Occipital lobe (tissue), 2 donors: ENCODE data around the gene ARL8B. TPM values are rescaled to one million over a fixed set of nuclear protein-coding genes. Genes with fewer than 3 reads are reported as not detected.
A peak's percentile ranks its signal among the peaks of the same experiment; 100 is the strongest.
"Not testable (repeated sequence)": the region's sequence is repeated elsewhere in the genome, so short reads cannot be mapped to it uniquely, and the experiment has no call there.

Source experiments
- DNase-seq: peaks from one replicate; lab custom pipeline; 2025; lab: John Stamatoyannopoulos, UW
- total RNA-seq: library from RNA; depleted of rRNA; stranded (reverse); fragments of >200 nt; gene quantifications from one replicate; pipeline ENCODE4 v1.2.3, GENCODE V29; 2014

Gene ARL8B
- 95.6 TPM for total RNA-seq

DNA sequence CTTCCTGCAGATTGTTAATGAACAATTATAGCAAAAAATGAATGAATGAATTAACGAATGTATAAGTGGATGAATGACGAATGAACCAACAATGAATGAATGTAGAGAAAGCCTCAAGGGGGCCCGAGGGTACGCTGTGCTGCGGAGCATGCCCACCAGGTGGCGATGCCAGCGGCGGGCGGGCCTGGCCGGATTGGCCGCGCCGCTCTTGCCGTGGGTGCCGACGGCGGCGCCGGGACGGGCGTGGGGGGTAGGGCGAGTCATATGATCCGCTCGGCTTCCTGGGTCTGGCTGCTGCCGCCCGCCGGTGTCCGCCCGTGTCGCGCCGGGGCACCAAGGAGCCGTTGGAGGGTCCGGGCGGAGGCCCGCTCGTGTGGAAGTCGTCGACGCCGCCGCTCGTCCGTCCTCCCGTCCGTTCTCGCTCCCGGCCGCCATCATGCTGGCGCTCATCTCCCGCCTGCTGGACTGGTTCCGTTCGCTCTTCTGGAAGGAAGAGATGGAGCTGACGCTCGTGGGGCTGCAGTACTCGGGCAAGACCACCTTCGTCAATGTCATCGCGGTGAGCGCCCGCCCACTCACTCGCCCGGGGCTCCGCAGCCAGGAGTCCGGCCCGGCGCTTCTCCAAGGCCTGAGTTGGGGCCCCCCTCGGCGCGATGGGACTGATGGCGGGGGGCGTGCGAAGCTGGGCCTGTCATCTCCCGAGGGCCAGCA, at the start of gene ARL8B:
TSS of gene ARL8B (plus strand) at position 263 of the 711 bp plus-strand sequence. CDS start at position 437, 174 bp downstream.
- peak; percentile 83 for DNase-seq

- DNase-seq = no peak
Observed at GRCh38 chr3:5073374-5074085, 48.6 kb upstream of the ARL8B start.

DNA sequence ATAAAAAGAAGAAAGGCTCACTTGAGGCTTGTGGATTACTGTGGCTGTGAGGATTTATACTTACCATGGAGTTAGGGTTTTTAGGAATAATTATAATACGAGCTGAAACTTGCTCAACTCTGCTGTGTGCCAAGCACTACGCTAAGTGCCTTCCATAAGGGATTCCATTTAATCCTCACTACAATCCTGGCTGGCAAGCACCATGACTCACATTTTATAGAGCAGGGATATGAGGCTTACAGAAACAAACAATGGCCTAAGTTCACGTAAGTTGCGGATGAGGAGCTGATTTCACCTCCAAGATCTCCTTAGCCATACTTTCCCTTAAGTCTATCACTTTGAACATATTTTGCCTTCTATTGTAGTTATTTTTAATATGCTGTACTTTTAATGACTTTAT, 43.9 kb upstream of the ARL8B start:
- no peak for DNase-seq

DNA sequence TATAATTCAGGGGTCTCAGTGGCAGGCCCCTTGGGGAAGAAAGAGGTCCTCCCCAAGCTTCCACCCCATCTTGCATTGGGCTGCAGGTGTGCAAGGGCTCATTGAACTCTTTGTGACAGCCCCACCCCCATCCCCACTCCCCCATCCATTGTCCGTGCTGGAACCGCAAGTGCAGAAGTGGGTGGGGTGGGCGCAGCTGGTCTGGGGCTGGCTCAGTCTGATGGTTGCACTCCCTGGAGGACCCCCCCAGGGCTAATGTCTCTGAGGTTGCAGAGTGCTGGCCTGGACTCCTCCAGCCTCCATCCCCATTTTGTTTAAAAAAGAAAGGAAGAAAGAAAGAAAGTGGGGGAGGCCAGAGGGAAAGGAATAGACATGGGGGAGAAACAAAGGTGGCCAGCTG, 42.3 kb upstream of the ARL8B start:
- DNase-seq = no peak

- no peak for DNase-seq
Observed at GRCh38 chr3:5080779-5081550, 41.1 kb upstream of the ARL8B start.

DNA sequence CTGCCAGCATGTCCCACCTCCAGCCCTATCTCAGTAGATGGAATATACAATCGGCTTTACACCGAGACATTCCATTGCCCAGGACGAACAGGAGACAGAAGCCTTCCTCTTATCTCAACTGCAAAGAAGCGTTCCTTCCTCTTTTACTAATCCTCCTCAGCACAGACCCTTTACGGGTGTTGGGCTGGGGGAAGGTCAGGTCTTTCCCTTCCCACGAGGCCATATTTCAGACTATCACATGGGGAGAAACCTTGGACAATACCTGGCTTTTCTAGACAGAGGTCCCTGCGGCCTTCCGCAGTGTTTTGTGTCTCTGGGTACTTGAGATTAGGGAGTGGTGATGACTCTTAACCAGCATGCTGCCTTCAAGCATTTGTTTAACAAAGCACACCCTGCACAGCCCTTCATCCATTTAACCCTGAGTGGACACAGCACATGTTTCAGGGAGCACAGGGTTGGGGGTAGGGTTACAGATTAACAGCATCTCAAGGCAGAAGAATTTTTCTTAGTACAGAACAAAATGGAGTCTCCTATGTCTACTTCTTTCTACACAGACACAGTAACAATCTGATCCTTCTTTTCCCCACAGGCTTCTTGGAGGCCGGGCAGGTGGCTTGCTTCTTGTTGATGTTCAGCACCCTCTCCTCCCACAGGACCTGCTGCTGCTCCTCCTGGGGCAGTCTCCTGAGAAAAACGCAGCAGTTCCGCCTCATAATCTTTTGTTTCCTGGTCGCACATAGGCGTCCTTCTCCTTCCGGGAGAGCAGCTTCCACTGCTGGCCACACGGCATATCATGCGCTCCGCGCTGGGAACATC, 39.9 kb upstream of the ARL8B start:
- DNase-seq = not testable (repeated sequence)

- no peak for DNase-seq
Observed at GRCh38 chr3:5082789-5083115, 39.3 kb upstream of the ARL8B start.

GRCh38 chr3:5084224-5084623, 37.9 kb upstream of the ARL8B start:
- DNase-seq = no peak

- DNase-seq = no peak
Observed at GRCh38 chr3:5086708-5087107, 35.4 kb upstream of the ARL8B start.

- DNase-seq = no peak
Observed at GRCh38 chr3:5087209-5087608, 34.9 kb upstream of the ARL8B start.

DNA sequence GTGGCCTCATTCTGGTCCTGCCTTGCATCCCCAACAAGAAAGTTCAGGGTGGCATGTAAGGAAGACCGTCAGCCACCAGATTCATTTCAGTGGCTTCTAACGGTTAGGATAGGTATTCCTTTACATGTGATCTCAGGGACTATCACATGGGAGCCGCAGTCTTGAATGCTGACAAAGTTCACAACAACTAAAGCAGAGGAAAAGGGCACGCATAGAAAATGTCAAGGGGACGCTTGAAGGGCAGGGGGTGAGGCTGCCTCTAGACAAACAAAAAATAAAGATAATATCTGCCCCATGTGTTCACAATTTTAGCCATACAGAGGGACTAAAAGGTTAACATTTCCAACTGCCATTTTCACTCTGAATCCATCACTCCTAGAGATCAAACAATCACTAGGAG, 31.9 kb upstream of the ARL8B start:
- DNase-seq = no peak

GRCh38 chr3:5092018-5092417, 30.1 kb upstream of the ARL8B start:
- no peak for DNase-seq

DNA sequence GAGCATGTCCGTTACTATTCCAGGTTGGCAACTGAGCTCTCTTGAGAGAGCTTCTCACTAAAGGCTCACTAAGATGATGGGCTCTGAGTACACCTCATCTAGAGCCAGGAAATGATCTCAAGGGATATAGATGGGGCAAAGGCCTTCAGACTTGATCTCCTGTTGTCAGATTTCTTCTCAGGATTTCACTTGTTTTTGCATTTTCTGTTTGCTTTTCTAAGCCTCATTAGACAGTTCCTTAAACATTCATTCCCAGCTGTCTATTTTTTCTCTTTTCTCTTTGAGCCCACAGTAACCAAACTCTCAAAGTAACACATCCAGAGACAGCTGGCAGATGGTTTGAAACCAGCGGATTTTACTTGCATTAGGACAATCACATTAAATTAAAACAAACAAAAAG, 28.4 kb upstream of the ARL8B start:
- no peak for DNase-seq

DNA sequence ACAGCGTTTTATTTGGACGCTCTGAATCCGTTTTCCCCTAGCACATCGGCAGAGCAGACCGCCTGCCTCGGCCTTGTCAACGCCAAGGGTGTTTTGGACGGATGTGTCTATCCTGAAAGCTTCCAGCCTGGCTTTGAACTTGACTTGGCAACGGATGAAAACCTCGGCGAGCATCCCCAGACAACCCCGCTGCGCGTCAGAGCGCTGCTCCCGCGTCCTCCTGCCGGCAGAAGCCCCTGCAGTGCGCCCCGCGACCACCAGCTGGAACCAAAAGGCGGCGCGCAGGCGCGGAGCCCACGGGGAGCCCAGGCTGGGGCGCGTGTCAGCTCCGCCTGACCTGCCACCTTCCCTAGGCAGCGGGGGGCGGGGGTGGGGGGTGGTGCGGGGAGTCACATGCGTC, 26.2 kb upstream of the ARL8B start:
- peak; percentile 4 for DNase-seq

- no peak for DNase-seq
Observed at GRCh38 chr3:5096336-5097008, 25.6 kb upstream of the ARL8B start.

- no peak for DNase-seq
Observed at GRCh38 chr3:5098346-5098745, 23.7 kb upstream of the ARL8B start.

DNA sequence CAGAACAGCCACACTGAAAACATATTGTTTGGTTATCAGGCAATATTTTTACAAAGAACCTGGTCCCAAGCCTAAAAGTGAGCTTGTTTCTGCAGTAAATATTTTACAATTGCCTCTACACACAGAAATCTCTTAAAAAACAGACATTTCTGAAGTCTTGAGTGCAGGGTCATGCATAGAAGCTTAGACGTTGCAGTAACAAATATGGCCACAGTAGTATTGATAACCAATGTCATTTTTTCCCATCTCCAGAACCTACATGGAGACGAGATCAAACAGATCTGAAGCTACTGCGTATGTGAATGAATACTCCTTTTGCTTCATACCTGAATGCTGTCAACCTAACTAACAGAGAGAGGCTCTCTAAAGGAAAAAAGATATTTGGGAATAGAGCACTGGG, 19.6 kb upstream of the ARL8B start:
- no peak for DNase-seq

DNA sequence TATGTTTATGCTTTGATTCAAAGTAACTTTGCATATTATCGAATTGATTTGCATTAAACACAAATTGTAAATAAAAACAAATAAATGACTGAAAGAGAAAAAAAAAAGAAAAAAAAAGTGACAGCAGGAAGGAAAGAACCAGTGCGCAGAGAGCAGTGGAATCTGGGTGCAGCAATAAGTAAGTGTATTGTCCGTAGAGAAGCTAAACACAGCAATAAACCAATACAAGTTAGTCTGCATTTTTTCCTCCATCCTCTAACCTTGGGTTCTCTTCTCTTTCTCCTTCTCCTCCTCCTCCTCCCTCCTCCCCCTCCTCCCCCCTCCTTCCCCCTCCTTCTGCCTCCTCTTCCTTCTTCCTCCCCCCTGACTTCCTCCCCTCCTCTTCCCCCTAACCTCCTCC, 18.3 kb upstream of the ARL8B start:
- no peak for DNase-seq

GRCh38 chr3:5105050-5105449, 17.0 kb upstream of the ARL8B start:
- no peak for DNase-seq

- not testable (repeated sequence) for DNase-seq
Observed at GRCh38 chr3:5106371-5106770, 15.7 kb upstream of the ARL8B start.

DNA sequence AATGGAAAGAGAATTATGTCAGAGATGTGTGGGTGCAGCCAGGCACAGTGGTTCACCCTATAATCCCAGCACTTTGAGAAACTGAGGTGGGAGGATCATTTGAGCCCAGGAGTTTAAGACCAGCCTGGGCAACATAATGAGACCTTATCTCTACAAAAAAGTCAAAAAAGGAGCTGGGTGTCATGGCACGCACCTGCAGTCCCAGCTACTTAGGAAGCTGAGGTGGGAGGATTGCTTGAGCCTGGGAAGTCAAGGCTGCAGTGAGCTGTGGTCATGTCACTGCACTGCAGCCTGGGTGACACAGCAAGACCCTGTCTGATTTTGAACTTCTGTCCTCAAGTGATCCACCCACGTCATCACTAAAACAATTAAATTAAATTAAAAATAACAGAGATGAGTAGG, 15.2 kb upstream of the ARL8B start:
- DNase-seq = not testable (repeated sequence)
